H9 (cell line): Measurements from ENCODE around the gene NUDT22. TPM values are rescaled to one million over a fixed set of nuclear protein-coding genes. Genes with fewer than 3 reads are reported as not detected.

Experiments
- DNase-seq: peaks from one replicate; pipeline ENCODE4 v3.0.0-alpha.2; 2017
- H2AFZ ChIP-seq: one replicate; pipeline ENCODE4 v1.6.1; 2013; ENCODE audit warnings: mild to moderate bottlenecking, low read length, control low read depth, moderate library complexity
- H2AK5ac ChIP-seq: 2 replicates; pipeline ENCODE4 v1.6.1; 2013; ENCODE audit warnings: low read length, control low read depth, mixed read lengths; ENCODE audit not compliant: insufficient read length
- H2BK120ac ChIP-seq: one replicate; pipeline ENCODE4 v1.6.1; 2013; ENCODE audit warnings: low read depth, mild to moderate bottlenecking, low read length, control low read depth, inconsistent platforms; ENCODE audit not compliant: poor library complexity, severe bottlenecking
- H2BK12ac ChIP-seq: 2 replicates; pipeline ENCODE4 v1.6.1; 2013; ENCODE audit warnings: low read length, control low read depth, mixed read lengths, low read depth; ENCODE audit not compliant: insufficient read length
- H2BK15ac ChIP-seq: 2 replicates; pipeline ENCODE4 v1.6.1; 2013; ENCODE audit warnings: low read depth, low read length, control low read depth
- H2BK20ac ChIP-seq: one replicate; pipeline ENCODE4 v1.6.1; 2013; ENCODE audit warnings: low read depth, mild to moderate bottlenecking, low read length, control low read depth, inconsistent platforms; ENCODE audit not compliant: poor library complexity, severe bottlenecking
- H2BK5ac ChIP-seq: 2 replicates; pipeline ENCODE4 v1.6.1; 2013; ENCODE audit warnings: low read length, control low read depth, mixed read lengths; ENCODE audit not compliant: insufficient read length
- H3K14ac ChIP-seq: 2 replicates; pipeline ENCODE4 v1.6.1; 2013; ENCODE audit warnings: low read length, control low read depth; ENCODE audit not compliant: insufficient read depth
- H3K18ac ChIP-seq: 2 replicates; pipeline ENCODE4 v1.6.1; 2013; ENCODE audit warnings: low read depth, mild to moderate bottlenecking, mixed read lengths, low read length, control low read depth; ENCODE audit not compliant: insufficient read length
- H3K23ac ChIP-seq: 2 replicates; pipeline ENCODE4 v1.6.1; 2013; ENCODE audit warnings: low read length, control low read depth, mixed read lengths, low read depth; ENCODE audit not compliant: insufficient read length
- H3K23me2 ChIP-seq: 2 replicates; pipeline ENCODE4 v1.6.1; 2013; ENCODE audit warnings: low read depth, mild to moderate bottlenecking, mixed read lengths, low read length, control low read depth; ENCODE audit not compliant: insufficient read length, poor library complexity, severe bottlenecking
- H3K27ac ChIP-seq: 2 replicates; pipeline ENCODE4 v1.5.1; 2013; ENCODE audit warnings: low read length, control low read depth, mixed read lengths, low read depth; ENCODE audit not compliant: insufficient read length
- H3K27me3 ChIP-seq: 2 replicates; pipeline ENCODE4 v1.6.1; 2013; ENCODE audit warnings: low read length, control low read depth, inconsistent platforms; ENCODE audit not compliant: insufficient read depth
- H3K4ac ChIP-seq: 2 replicates; pipeline ENCODE4 v1.6.1; 2013; ENCODE audit warnings: low read depth, mild to moderate bottlenecking, control low read depth, inconsistent platforms, low read length, moderate library complexity
- H3K4me1 ChIP-seq: 2 replicates; pipeline ENCODE4 v1.6.1; 2013; ENCODE audit warnings: low read length, control low read depth, inconsistent platforms; ENCODE audit not compliant: insufficient read depth
- H3K4me2 ChIP-seq: 2 replicates; pipeline ENCODE4 v1.6.1; 2013; ENCODE audit warnings: low read length, control low read depth, mixed read lengths; ENCODE audit not compliant: insufficient read length, insufficient read depth
- H3K56ac ChIP-seq: 2 replicates; pipeline ENCODE4 v1.6.1; 2013; ENCODE audit warnings: low read depth, mild to moderate bottlenecking, mixed read lengths, low read length, control low read depth; ENCODE audit not compliant: insufficient read length
- H3K79me1 ChIP-seq: 2 replicates; pipeline ENCODE4 v1.6.1; 2013; ENCODE audit warnings: low read depth, mild to moderate bottlenecking, moderate library complexity, low read length, control low read depth, inconsistent platforms; ENCODE audit not compliant: insufficient read depth, poor library complexity, severe bottlenecking
- H3K79me2 ChIP-seq: 2 replicates; pipeline ENCODE4 v1.6.1; 2013; ENCODE audit warnings: low read length, control low read depth, inconsistent platforms; ENCODE audit not compliant: insufficient read depth
- H3K9ac ChIP-seq: 2 replicates; pipeline ENCODE4 v1.6.1; 2013; ENCODE audit warnings: low read length, control low read depth, mixed read lengths; ENCODE audit not compliant: insufficient read length; ENCODE audit errors: extremely low read depth
- H3K9me3 ChIP-seq: one replicate; pipeline ENCODE4 v1.6.1; 2013; ENCODE audit warnings: low read depth, low read length, inconsistent platforms; ENCODE audit not compliant: control insufficient read depth
- H3T11ph ChIP-seq: one replicate; pipeline ENCODE4 v1.6.1; 2013; ENCODE audit warnings: mild to moderate bottlenecking, low read length, control low read depth, inconsistent platforms
- H4K20me1 ChIP-seq: one replicate; pipeline ENCODE4 v1.6.1; 2013; ENCODE audit not compliant: control insufficient read depth, insufficient read length, insufficient read depth
- H4K5ac ChIP-seq: 2 replicates; pipeline ENCODE4 v1.6.1; 2013; ENCODE audit warnings: low read depth, mild to moderate bottlenecking, mixed read lengths, low read length, control low read depth; ENCODE audit not compliant: insufficient read length
- H4K8ac ChIP-seq: replicated peaks from 2 replicates; pipeline ENCODE4 v1.6.1; 2013; ENCODE audit warnings: low read length, control low read depth, mixed read lengths, low read depth; ENCODE audit not compliant: insufficient read length
- H4K91ac ChIP-seq: 2 replicates; pipeline ENCODE4 v1.6.1; 2013; ENCODE audit warnings: low read depth, mild to moderate bottlenecking, moderate library complexity, mixed read lengths, low read length, control low read depth; ENCODE audit not compliant: insufficient read length
- H3K27ac Mint-ChIP-seq, 3 experiments: 2 replicates in 2 of 3; 3 replicates in 1 of 3; pipeline ENCODE4 v1.8.0; 2020 to 2021; ENCODE audit warnings: mixed read lengths in 3 of 3, mild to moderate bottlenecking in 1 of 3, moderate library complexity in 1 of 3
- H3K27me3 Mint-ChIP-seq: 2 replicates; pipeline ENCODE4 v1.8.0; 2021; ENCODE audit warnings: low read depth, mild to moderate bottlenecking, moderate library complexity, mixed read lengths
- H3K36me3 Mint-ChIP-seq, 3 experiments: 2 replicates in 2 of 3; 3 replicates in 1 of 3; pipeline ENCODE4 v1.8.0; 2020 to 2021; ENCODE audit warnings: low read depth in 3 of 3, mixed read lengths in 3 of 3; ENCODE audit not compliant: insufficient read depth in 1 of 3
- H3K4me1 Mint-ChIP-seq, 2 experiments: 2 replicates each; pipeline ENCODE4 v1.8.0; 2020; ENCODE audit warnings: mixed read lengths in 2 of 2
- H3K4me3 Mint-ChIP-seq, 2 experiments: 2 replicates in 1 of 2; 3 replicates in 1 of 2; pipeline ENCODE4 v1.8.0; 2020 to 2021; ENCODE audit warnings: mild to moderate bottlenecking in 2 of 2, mixed read lengths in 2 of 2, moderate library complexity in 1 of 2
- H3K9me3 Mint-ChIP-seq, 2 experiments: 2 replicates in 1 of 2; 3 replicates in 1 of 2; pipeline ENCODE4 v1.8.0; 2020; ENCODE audit warnings: mild to moderate bottlenecking in 2 of 2, mixed read lengths in 2 of 2, moderate library complexity in 1 of 2
- WGBS: extraction: QIAGEN DNeasy Blood & Tissue Kit; methylation state at CpG from one replicate; pipeline ENCODE4 v1.1.7; 2013; ENCODE audit warnings: missing lambda C conversion rate, low lambda C conversion rate, mixed read lengths; ENCODE audit not compliant: insufficient read length; ENCODE audit errors: extremely low coverage; 5-methylcytosine and 5-hydroxymethylcytosine counted together
- long read RNA-seq: library from polyadenylated mRNA; unstranded; transcript quantifications from one replicate; pipeline ENCODE4 v2.0.0, GENCODE V29; 2020
- total RNA-seq: library from RNA; stranded (reverse); gene quantifications from 2 replicates; pipeline ENCODE4 v1.2.1, GENCODE V29; 2021
- TF ChIP-seq, protein P1 (sequence below): fragments of 200-600 bp; sonication (generic); conservative IDR thresholded peaks from 3 replicates; pipeline ENCODE4 v1.8.0; 2021; ENCODE audit warnings: antibody characterized with exemption, mild to moderate bottlenecking

Gene NUDT22, protein sequence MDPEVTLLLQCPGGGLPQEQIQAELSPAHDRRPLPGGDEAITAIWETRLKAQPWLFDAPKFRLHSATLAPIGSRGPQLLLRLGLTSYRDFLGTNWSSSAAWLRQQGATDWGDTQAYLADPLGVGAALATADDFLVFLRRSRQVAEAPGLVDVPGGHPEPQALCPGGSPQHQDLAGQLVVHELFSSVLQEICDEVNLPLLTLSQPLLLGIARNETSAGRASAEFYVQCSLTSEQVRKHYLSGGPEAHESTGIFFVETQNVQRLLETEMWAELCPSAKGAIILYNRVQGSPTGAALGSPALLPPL
- total RNA-seq: 39.6 and 45.8 TPM in 2 replicates
- long read RNA-seq, transcript NUDT22-201 (6 exons, 1,094 nt): major isoform, 51 of 106 reads
- long read RNA-seq, transcript NUDT22-204 (5 exons, 986 nt): minor isoform, 8 of 106 reads
- long read RNA-seq, partial matches to known transcripts: 32 of 106 reads
- long read RNA-seq, other reads (novel, unspliced or antisense): 14 of 106 reads

DNA sequence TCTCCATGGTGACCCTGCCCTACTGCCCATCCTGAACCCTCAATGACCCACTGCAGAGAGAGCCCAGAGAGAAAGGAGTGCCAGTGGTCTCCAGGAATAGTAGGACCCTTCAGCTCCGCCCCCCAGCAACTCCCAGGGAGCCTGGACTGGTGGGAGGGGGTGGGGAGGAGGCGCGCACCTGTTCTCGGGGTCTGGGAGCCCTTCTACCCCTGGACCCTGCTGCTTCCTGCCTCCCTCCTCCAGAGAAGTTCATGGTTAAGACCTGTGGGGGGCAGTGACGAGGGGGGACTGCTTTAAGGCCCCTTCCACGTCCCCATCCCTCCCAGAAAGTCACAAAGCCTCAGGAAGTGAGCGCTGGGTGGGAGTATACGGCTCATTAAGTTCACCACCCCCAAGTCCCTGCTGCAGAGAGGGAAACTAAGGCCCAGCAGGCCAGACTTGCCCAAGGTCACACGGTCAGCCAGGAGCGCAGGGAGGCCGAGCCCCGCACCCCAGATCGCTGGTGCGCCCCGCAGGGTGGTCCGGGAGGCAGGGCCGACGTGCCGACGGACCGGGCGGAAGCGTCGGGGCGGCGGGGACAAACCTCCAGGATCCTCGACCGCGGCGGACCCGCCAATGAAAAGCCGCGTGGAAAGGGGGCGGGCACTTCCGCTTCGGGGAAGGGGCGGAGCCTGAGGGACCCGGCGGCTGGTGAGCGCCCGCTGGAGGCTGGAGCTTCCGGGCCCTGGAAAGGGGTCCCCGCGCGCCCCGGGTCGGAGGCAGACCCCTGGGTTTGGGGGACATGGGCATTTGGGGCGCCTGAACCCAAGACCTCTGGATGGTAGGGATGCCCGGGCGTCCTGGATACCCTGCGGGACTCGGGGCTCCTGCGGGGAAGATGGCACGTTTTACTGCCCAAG is at the start of gene NUDT22, which contains the start of gene TRPT1:
NUDT22 (plus strand) TSS at position 667 of the 899 bp plus-strand sequence. CDS start 379 bp downstream, outside the sequence.
TRPT1 (minus strand) TSS at position 579 of the 899 bp plus-strand sequence; CDS start at position 253, 326 bp downstream.
- H3K56ac ChIP-seq: no peak within 1 kb of the TSS
- H3K27ac Mint-ChIP-seq: peak within 1 kb of the TSS; percentile 59 to 92 (median 63); a peak in 4 of 7 replicates
- no peak within 1 kb of the TSS for H4K91ac ChIP-seq
- H3K23ac ChIP-seq: no peak within 1 kb of the TSS
- no peaks in the 10 kb centered on the region for H3K79me1 ChIP-seq
- no peak within 1 kb of the TSS for H3T11ph ChIP-seq
- peak within 1 kb of the TSS; percentile 50 for H3K4me2 ChIP-seq
- TF ChIP-seq, protein P1, sequence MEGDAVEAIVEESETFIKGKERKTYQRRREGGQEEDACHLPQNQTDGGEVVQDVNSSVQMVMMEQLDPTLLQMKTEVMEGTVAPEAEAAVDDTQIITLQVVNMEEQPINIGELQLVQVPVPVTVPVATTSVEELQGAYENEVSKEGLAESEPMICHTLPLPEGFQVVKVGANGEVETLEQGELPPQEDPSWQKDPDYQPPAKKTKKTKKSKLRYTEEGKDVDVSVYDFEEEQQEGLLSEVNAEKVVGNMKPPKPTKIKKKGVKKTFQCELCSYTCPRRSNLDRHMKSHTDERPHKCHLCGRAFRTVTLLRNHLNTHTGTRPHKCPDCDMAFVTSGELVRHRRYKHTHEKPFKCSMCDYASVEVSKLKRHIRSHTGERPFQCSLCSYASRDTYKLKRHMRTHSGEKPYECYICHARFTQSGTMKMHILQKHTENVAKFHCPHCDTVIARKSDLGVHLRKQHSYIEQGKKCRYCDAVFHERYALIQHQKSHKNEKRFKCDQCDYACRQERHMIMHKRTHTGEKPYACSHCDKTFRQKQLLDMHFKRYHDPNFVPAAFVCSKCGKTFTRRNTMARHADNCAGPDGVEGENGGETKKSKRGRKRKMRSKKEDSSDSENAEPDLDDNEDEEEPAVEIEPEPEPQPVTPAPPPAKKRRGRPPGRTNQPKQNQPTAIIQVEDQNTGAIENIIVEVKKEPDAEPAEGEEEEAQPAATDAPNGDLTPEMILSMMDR: peak; percentile 46
- no peak within 1 kb of the TSS for H2BK5ac ChIP-seq
- no peak within 1 kb of the TSS for H3K27ac ChIP-seq
- no peak within 1 kb of the TSS for H2BK20ac ChIP-seq
- peaks cover 0 to 14% (median 14%) of the 10 kb centered on the region in 3 experiments; a peak in 5 of 7 replicates for H3K36me3 Mint-ChIP-seq
- no peak within 1 kb of the TSS for H4K5ac ChIP-seq
- H3K9me3 Mint-ChIP-seq: no peaks in the 10 kb centered on the region
- peaks cover 24% of the 10 kb centered on the region for H3K23me2 ChIP-seq
- peak within 1 kb of the TSS; percentile 59 for H3K9ac ChIP-seq
- H4K8ac ChIP-seq: no peak within 1 kb of the TSS
- DNase-seq: peak; percentile 90
- H4K20me1 ChIP-seq: no peaks in the 10 kb centered on the region
- H3K14ac ChIP-seq: peak within 1 kb of the TSS; percentile 84
- H3K18ac ChIP-seq: no peak within 1 kb of the TSS
- H3K4me1 Mint-ChIP-seq: peaks cover 21 to 24% of the 10 kb centered on the region in 2 experiments
- H3K9me3 ChIP-seq: no peaks in the 10 kb centered on the region
- H2AFZ ChIP-seq: no peak within 1 kb of the TSS
- no peak within 1 kb of the TSS for H2BK12ac ChIP-seq
- H3K27me3 Mint-ChIP-seq: no peaks in the 10 kb centered on the region; the same call in 1 of the 2 replicates
- no peak within 1 kb of the TSS for H3K4ac ChIP-seq
- no peak within 1 kb of the TSS for H2BK15ac ChIP-seq
- H2AK5ac ChIP-seq: no peak within 1 kb of the TSS
- H3K79me2 ChIP-seq: no peaks in the 10 kb centered on the region
- no CpG with 5 or more reads among the region's 54 CpGs for WGBS
- H3K27me3 ChIP-seq: no peaks in the 10 kb centered on the region
- no peak within 1 kb of the TSS for H2BK120ac ChIP-seq
- 0 out of 2 replicates have a peak, but pooled peaks cover 3% of the 10 kb centered on the region for H3K4me1 ChIP-seq
- peak within 1 kb of the TSS; percentile 80 to 91 for H3K4me3 Mint-ChIP-seq
